ENCODE data around the gene TRIM72. TPM values are rescaled to one million over a fixed set of nuclear protein-coding genes. Genes with fewer than 3 reads are reported as not detected.
"Not testable (repeated sequence)": the region's sequence is repeated elsewhere in the genome, so short reads cannot be mapped to it uniquely, and the experiment has no call there.

The TRIM72 gene
- total RNA-seq, 2 experiments from 2014 or later: not detected

- Mint-ChIP-seq H3K27me3 (no peaks in the 10 kb centered on the region), H3K27ac (no peak overlapping the region), H3K4me3 (no peak overlapping the region), H3K36me3 (peaks cover 54% of the 10 kb centered on the region), H3K4me1 (peaks cover 54% of the 10 kb centered on the region), H3K9me3 (no peaks in the 10 kb centered on the region)
- POLR2A ChIA-PET: interaction anchor here (0.6 to 5.2 kb wide), 3 partner anchors 8 to 479 kb away, joined by 3 to 32 read pairs (median 4); partner anchors contain the start of gene FUS
- DNase-seq: no peak
- no peak for ATAC-seq (ENCODE audit: low read depth)
These were observed 20.0 kb upstream of the TRIM72 start for GRCh38 chr16:31193874-31194273.

GRCh38 chr16:31194898-31195297 is 19.0 kb upstream of the TRIM72 start:
- Mint-ChIP-seq H3K9me3 (no peaks in the 10 kb centered on the region), H3K4me3 (no peak overlapping the region), H3K36me3 (peaks cover 50% of the 10 kb centered on the region), H3K4me1 (peaks cover 57% of the 10 kb centered on the region), H3K27ac (no peak overlapping the region), H3K27me3 (no peaks in the 10 kb centered on the region)
- ATAC-seq (ENCODE audit: low read depth) (no peak), DNase-seq (no peak)
- POLR2A ChIA-PET: interaction anchor here (4.5 kb wide), 1 partner anchor 15 kb away, joined by 24 read pairs; the partner anchor contains the start of gene FUS

GRCh38 chr16:31195861-31196260 is 18.1 kb upstream of the TRIM72 start:
- not testable (repeated sequence) for H3K4me3 Mint-ChIP-seq; DNase-seq; ATAC-seq (ENCODE audit: low read depth); H3K9me3 Mint-ChIP-seq; H3K27me3 Mint-ChIP-seq
- Mint-ChIP-seq H3K4me1 (peaks cover 55% of the 10 kb centered on the region), H3K36me3 (peaks cover 41% of the 10 kb centered on the region), H3K27ac (peak overlapping the region; percentile 45)
- POLR2A ChIA-PET: interaction anchor here (0.9 to 4.5 kb wide), 2 partner anchors 16 to 189 kb away, joined by 3 to 24 read pairs; partner anchors contain the start of gene FUS

- peak overlapping the region; percentile 45 for H3K27ac Mint-ChIP-seq
- DNase-seq (no peak), ATAC-seq (ENCODE audit: low read depth) (no peak)
- H3K27me3 Mint-ChIP-seq: no peaks in the 10 kb centered on the region
- peaks cover 42% of the 10 kb centered on the region for H3K36me3 Mint-ChIP-seq
- no peaks in the 10 kb centered on the region for H3K9me3 Mint-ChIP-seq
- no peak overlapping the region for H3K4me3 Mint-ChIP-seq
- POLR2A ChIA-PET: interaction anchor here (0.9 to 4.5 kb wide), 5 partner anchors 14 to 246 kb away, joined by 3 to 24 read pairs (median 3); partner anchors contain the start of genes FUS and ZNF843
- H3K4me1 Mint-ChIP-seq: peaks cover 59% of the 10 kb centered on the region
These were observed 17.4 kb upstream of the TRIM72 start for GRCh38 chr16:31196324-31197088.

- POLR2A ChIA-PET: interaction anchor here (0.6 to 4.5 kb wide), 13 partner anchors 9 to 245 kb away, joined by 3 to 24 read pairs (median 3); partner anchors contain the start of genes FUS and ZNF843
- H3K36me3 Mint-ChIP-seq: peaks cover 29% of the 10 kb centered on the region
These were observed 15.6 kb upstream of the TRIM72 start for GRCh38 chr16:31198207-31198882.

GRCh38 chr16:31199430-31200041 is 14.4 kb upstream of the TRIM72 start:
- Mint-ChIP-seq H3K4me3 (peak overlapping the region; percentile 28), H3K27me3 (no peaks in the 10 kb centered on the region), H3K4me1 (peaks cover 59% of the 10 kb centered on the region), H3K27ac (peak overlapping the region; percentile 73), H3K9me3 (no peaks in the 10 kb centered on the region), H3K36me3 (peaks cover 26% of the 10 kb centered on the region)
- ATAC-seq (ENCODE audit: low read depth) (no peak), DNase-seq (no peak)
- POLR2A ChIA-PET: interaction anchor here (0.9 to 4.6 kb wide), 12 partner anchors 10 to 243 kb away, joined by 3 to 57 read pairs (median 9); partner anchors contain the start of genes FUS, PYDC1, TRIM72 and ZNF843

More at GRCh38 chr16:31198207-31198882, 15.6 kb upstream of the TRIM72 start:
- no peak for DNase-seq
- Mint-ChIP-seq H3K4me3 (no peak overlapping the region), H3K27me3 (no peaks in the 10 kb centered on the region), H3K27ac (peak overlapping the region; percentile 56), H3K4me1 (peaks cover 57% of the 10 kb centered on the region), H3K9me3 (no peaks in the 10 kb centered on the region)
- no peak for ATAC-seq (ENCODE audit: low read depth)

- peak overlapping the region; percentile 73 for H3K27ac Mint-ChIP-seq
- ATAC-seq (ENCODE audit: low read depth); H3K9me3 Mint-ChIP-seq; DNase-seq; H3K27me3 Mint-ChIP-seq: not testable (repeated sequence)
- POLR2A ChIA-PET: interaction anchor here (0.6 to 4.6 kb wide), 17 partner anchors 10 to 259 kb away, joined by 3 to 57 read pairs (median 6); partner anchors contain the start of genes ARMC5, FUS, PYDC1 and TRIM72
- peaks cover 26% of the 10 kb centered on the region for H3K36me3 Mint-ChIP-seq
- H3K4me3 Mint-ChIP-seq: peak overlapping the region; percentile 28
- peaks cover 59% of the 10 kb centered on the region for H3K4me1 Mint-ChIP-seq
These were observed 13.8 kb upstream of the TRIM72 start for GRCh38 chr16:31200111-31200510.

- peak; percentile 64 for ATAC-seq (ENCODE audit: low read depth)
- Mint-ChIP-seq H3K9me3 (no peaks in the 10 kb centered on the region), H3K4me3 (peak overlapping the region; percentile 90), H3K27me3 (peaks cover 7% of the 10 kb centered on the region), H3K36me3 (peaks cover 20% of the 10 kb centered on the region), H3K4me1 (peaks cover 56% of the 10 kb centered on the region), H3K27ac (peak overlapping the region; percentile 86)
- POLR2A ChIA-PET: interaction anchor here (0.6 to 4.6 kb wide), 25 partner anchors 9 to 258 kb away, joined by 3 to 57 read pairs (median 6); partner anchors contain the start of genes ARMC5, FUS, ITGAX and KAT8
- DNase-seq: no peak
These were observed 12.9 kb upstream of the TRIM72 start for GRCh38 chr16:31200821-31201568.

- POLR2A ChIA-PET: interaction anchor here (0.5 to 4.6 kb wide), 30 partner anchors 8 to 1021 kb away, joined by 3 to 57 read pairs (median 6); partner anchors contain the start of genes ARMC5, FUS, ITGAM and ITGAX
These were observed 12.1 kb upstream of the TRIM72 start for GRCh38 chr16:31201582-31202413.

GRCh38 chr16:31202414-31203375 is 11.2 kb upstream of the TRIM72 start, which contains the start of gene PYCARD:
PYCARD (minus strand) TSS chr16:31202760; CDS start chr16:31202690, 70 bp downstream.
- Mint-ChIP-seq H3K4me1 (peaks cover 50% of the 10 kb centered on the region), H3K4me3 (peak within 1 kb of the TSS; percentile 90), H3K27ac (peak within 1 kb of the TSS; percentile 86), H3K9me3 (no peaks in the 10 kb centered on the region), H3K27me3 (peaks cover 12% of the 10 kb centered on the region), H3K36me3 (peaks cover 15% of the 10 kb centered on the region)
- DNase-seq (peak; percentile 71), ATAC-seq (ENCODE audit: low read depth) (peak; percentile 25)
- POLR2A ChIA-PET: interaction anchor here (0.6 to 4.6 kb wide), 22 partner anchors 8 to 671 kb away, joined by 3 to 57 read pairs (median 7); partner anchors contain the start of genes ARMC5, FUS, ITGAM and ITGAX

More at GRCh38 chr16:31201582-31202413, 12.1 kb upstream of the TRIM72 start:
- Mint-ChIP-seq H3K4me3 (peak overlapping the region; percentile 90), H3K27me3 (peaks cover 12% of the 10 kb centered on the region), H3K9me3 (no peaks in the 10 kb centered on the region), H3K4me1 (peaks cover 51% of the 10 kb centered on the region), H3K36me3 (peaks cover 16% of the 10 kb centered on the region), H3K27ac (peak overlapping the region; percentile 86)
- peak; percentile 71 for DNase-seq
- peak; percentile 62 for ATAC-seq (ENCODE audit: low read depth)

Measured in activated naive CD8-positive, alpha-beta T cell treated with anti-CD3 and anti-CD28 coated beads, Interleukin-2, amount 10 ng/mL, durations not matched to agents 7 days and 5 days (primary cell).